ENCODE measurements around the gene PPP1R3E. TPM values are rescaled to one million over a fixed set of nuclear protein-coding genes. Genes with fewer than 3 reads are reported as not detected.
"Not testable (repeated sequence)": the region's sequence is repeated elsewhere in the genome, so short reads cannot be mapped to it uniquely, and the experiment has no call there.

PPP1R3E gene
- polyA plus RNA-seq, 1 donor: 27.3 TPM

- H3K27me3 ChIP-seq (ENCODE audit: control insufficient read depth, insufficient read depth, low read length): peaks cover 7% of the 10 kb centered on the region
- no peak overlapping the region for H3K4me3 ChIP-seq (ENCODE audit: low read length)
- H3K9me3 ChIP-seq (ENCODE audit: control insufficient read depth, low read depth, low read length): no peaks in the 10 kb centered on the region
- no peaks in the 10 kb centered on the region for H3K36me3 ChIP-seq (ENCODE audit: control insufficient read depth, insufficient read depth, low read length)
- no peak overlapping the region for H3K27ac ChIP-seq (ENCODE audit: low read length)
- no peaks in the 10 kb centered on the region for H3K4me1 ChIP-seq (ENCODE audit: control insufficient read depth, insufficient read depth, low read length)
- no peak for DNase-seq
- WGBS (ENCODE audit: insufficient coverage, low lambda C conversion rate): no CpG with 5 or more reads among the region's 1 CpG
These were observed 37.0 kb upstream of the PPP1R3E start for GRCh38 chr14:23339506-23340268.

- Histone ChIP-seq H3K27me3 (ENCODE audit: control insufficient read depth, insufficient read depth, low read length) (peaks cover 3% of the 10 kb centered on the region), H3K9me3 (ENCODE audit: control insufficient read depth, low read depth, low read length) (no peaks in the 10 kb centered on the region), H3K4me1 (ENCODE audit: control insufficient read depth, insufficient read depth, low read length) (no peaks in the 10 kb centered on the region), H3K27ac (ENCODE audit: low read length) (no peak overlapping the region), H3K36me3 (ENCODE audit: control insufficient read depth, insufficient read depth, low read length) (no peaks in the 10 kb centered on the region), H3K4me3 (ENCODE audit: low read length) (no peak overlapping the region)
- DNase-seq: no peak
- WGBS (ENCODE audit: insufficient coverage, low lambda C conversion rate): no CpG with 5 or more reads among the region's 5 CpGs
These were observed 33.0 kb upstream of the PPP1R3E start for GRCh38 chr14:23335623-23336022.

GRCh38 chr14:23327947-23328744 is 25.5 kb upstream of the PPP1R3E start:
- 100% methylated on average over 1 of the region's 4 CpGs for WGBS (ENCODE audit: insufficient coverage, low lambda C conversion rate)

GRCh38 chr14:23326491-23327332 is 24.1 kb upstream of the PPP1R3E start:
- no peak overlapping the region for H3K27ac ChIP-seq (ENCODE audit: low read length)
- no peak for DNase-seq
- 100% methylated on average over 1 of the region's 13 CpGs for WGBS (ENCODE audit: insufficient coverage, low lambda C conversion rate)

More at GRCh38 chr14:23327947-23328744, 25.5 kb upstream of the PPP1R3E start:
- Histone ChIP-seq H3K36me3 (ENCODE audit: control insufficient read depth, insufficient read depth, low read length) (peaks cover 26% of the 10 kb centered on the region), H3K9me3 (ENCODE audit: control insufficient read depth, low read depth, low read length) (no peaks in the 10 kb centered on the region), H3K4me3 (ENCODE audit: low read length) (no peak overlapping the region), H3K27me3 (ENCODE audit: control insufficient read depth, insufficient read depth, low read length) (no peaks in the 10 kb centered on the region), H3K4me1 (ENCODE audit: control insufficient read depth, insufficient read depth, low read length) (peaks cover 1% of the 10 kb centered on the region), H3K27ac (ENCODE audit: low read length) (no peak overlapping the region)
- peak; percentile 56 to 60 for DNase-seq

GRCh38 chr14:23325746-23326145 is 23.1 kb upstream of the PPP1R3E start:
- DNase-seq; H3K4me1 ChIP-seq (ENCODE audit: control insufficient read depth, insufficient read depth, low read length); H3K4me3 ChIP-seq (ENCODE audit: low read length); H3K9me3 ChIP-seq (ENCODE audit: control insufficient read depth, low read depth, low read length); H3K27me3 ChIP-seq (ENCODE audit: control insufficient read depth, insufficient read depth, low read length); H3K27ac ChIP-seq (ENCODE audit: low read length): not testable (repeated sequence)
- peaks cover 31% of the 10 kb centered on the region for H3K36me3 ChIP-seq (ENCODE audit: control insufficient read depth, insufficient read depth, low read length)
- WGBS (ENCODE audit: insufficient coverage, low lambda C conversion rate): no CpG with 5 or more reads among the region's 5 CpGs

More at GRCh38 chr14:23326491-23327332, 24.1 kb upstream of the PPP1R3E start:
- Histone ChIP-seq H3K4me1 (ENCODE audit: control insufficient read depth, insufficient read depth, low read length) (peaks cover 7% of the 10 kb centered on the region), H3K27me3 (ENCODE audit: control insufficient read depth, insufficient read depth, low read length) (no peaks in the 10 kb centered on the region), H3K4me3 (ENCODE audit: low read length) (no peak overlapping the region), H3K9me3 (ENCODE audit: control insufficient read depth, low read depth, low read length) (no peaks in the 10 kb centered on the region), H3K36me3 (ENCODE audit: control insufficient read depth, insufficient read depth, low read length) (peaks cover 31% of the 10 kb centered on the region)

- Histone ChIP-seq H3K36me3 (ENCODE audit: control insufficient read depth, insufficient read depth, low read length) (peaks cover 31% of the 10 kb centered on the region), H3K9me3 (ENCODE audit: control insufficient read depth, low read depth, low read length) (no peaks in the 10 kb centered on the region), H3K27ac (ENCODE audit: low read length) (no peak overlapping the region), H3K27me3 (ENCODE audit: control insufficient read depth, insufficient read depth, low read length) (no peaks in the 10 kb centered on the region), H3K4me1 (ENCODE audit: control insufficient read depth, insufficient read depth, low read length) (peaks cover 7% of the 10 kb centered on the region), H3K4me3 (ENCODE audit: low read length) (no peak overlapping the region)
- 95% methylated on average over 2 of the region's 7 CpGs for WGBS (ENCODE audit: insufficient coverage, low lambda C conversion rate)
- DNase-seq: no peak
These were observed 22.3 kb upstream of the PPP1R3E start for GRCh38 chr14:23324993-23325392.

GRCh38 chr14:23324455-23324846 is 21.8 kb upstream of the PPP1R3E start:
- Histone ChIP-seq H3K27me3 (ENCODE audit: control insufficient read depth, insufficient read depth, low read length) (no peaks in the 10 kb centered on the region), H3K36me3 (ENCODE audit: control insufficient read depth, insufficient read depth, low read length) (peaks cover 31% of the 10 kb centered on the region), H3K4me3 (ENCODE audit: low read length) (no peak overlapping the region), H3K27ac (ENCODE audit: low read length) (no peak overlapping the region), H3K9me3 (ENCODE audit: control insufficient read depth, low read depth, low read length) (no peaks in the 10 kb centered on the region), H3K4me1 (ENCODE audit: control insufficient read depth, insufficient read depth, low read length) (peaks cover 7% of the 10 kb centered on the region)
- no CpG with 5 or more reads among the region's 2 CpGs for WGBS (ENCODE audit: insufficient coverage, low lambda C conversion rate)
- DNase-seq: no peak

GRCh38 chr14:23323838-23324454 is 21.3 kb upstream of the PPP1R3E start:
- Histone ChIP-seq H3K27me3 (ENCODE audit: control insufficient read depth, insufficient read depth, low read length) (no peaks in the 10 kb centered on the region), H3K4me3 (ENCODE audit: low read length) (no peak overlapping the region), H3K4me1 (ENCODE audit: control insufficient read depth, insufficient read depth, low read length) (peaks cover 7% of the 10 kb centered on the region), H3K9me3 (ENCODE audit: control insufficient read depth, low read depth, low read length) (no peaks in the 10 kb centered on the region), H3K27ac (ENCODE audit: low read length) (no peak overlapping the region), H3K36me3 (ENCODE audit: control insufficient read depth, insufficient read depth, low read length) (peaks cover 31% of the 10 kb centered on the region)
- WGBS (ENCODE audit: insufficient coverage, low lambda C conversion rate): no CpG with 5 or more reads among the region's 18 CpGs
- no peak for DNase-seq

- H3K9me3 ChIP-seq (ENCODE audit: control insufficient read depth, low read depth, low read length): no peaks in the 10 kb centered on the region
- 35% methylated on average over 4 of the region's 10 CpGs for WGBS (ENCODE audit: insufficient coverage, low lambda C conversion rate)
These were observed 20.2 kb upstream of the PPP1R3E start for GRCh38 chr14:23322568-23323517.

More at GRCh38 chr14:23322568-23323517, 20.2 kb upstream of the PPP1R3E start:
- Histone ChIP-seq H3K4me1 (ENCODE audit: control insufficient read depth, insufficient read depth, low read length) (peaks cover 7% of the 10 kb centered on the region), H3K27ac (ENCODE audit: low read length) (peak overlapping the region; percentile 93), H3K27me3 (ENCODE audit: control insufficient read depth, insufficient read depth, low read length) (no peaks in the 10 kb centered on the region), H3K36me3 (ENCODE audit: control insufficient read depth, insufficient read depth, low read length) (peaks cover 31% of the 10 kb centered on the region), H3K4me3 (ENCODE audit: low read length) (peak overlapping the region; percentile 87)
- DNase-seq: no peak

Measured in large intestine (tissue), 3 donors.